ENCODE results near the gene STX18. TPM values are rescaled to one million over a fixed set of nuclear protein-coding genes. Genes with fewer than 3 reads are reported as not detected.

The STX18 gene
- total and polyA plus RNA-seq, 2 donors from 2014 or later: 37.2 to 66.8 TPM

GRCh38 chr4:4437798-4438470 lies 103.9 kb downstream of the STX18 start:
- no peak for DNase-seq
- intact Hi-C loops (cut with DNase I): no loop called here
- no peak overlapping the region for H3K9ac ChIP-seq (ENCODE audit: low read length in 3 of 3)
- no peaks in the 10 kb centered on the region for H3K9me3 ChIP-seq (ENCODE audit: control insufficient read depth in 2 of 3, insufficient read depth in 1 of 3, low read length in 3 of 3)
- no peak overlapping the region for H3K27ac ChIP-seq (ENCODE audit: low read depth in 2 of 2, low read length in 2 of 2)
- no peaks in the 10 kb centered on the region for H3K27me3 ChIP-seq (ENCODE audit: control insufficient read depth, insufficient read depth, low read length)
- FAIRE-seq: no peak
- no peaks in the 10 kb centered on the region for H3K4me1 ChIP-seq (ENCODE audit: control insufficient read depth in 2 of 3, insufficient read depth in 2 of 3, low read depth in 1 of 3, low read length in 3 of 3)
- peaks cover 3 to 29% (median 20%) of the 10 kb centered on the region in 3 donors for H3K36me3 ChIP-seq (ENCODE audit: control insufficient read depth in 2 of 3, insufficient read depth in 3 of 3, low read length in 3 of 3)
- no peak for TF ChIP-seq CTCF (IDR thresholded peaks at IDR 0.05; ENCODE audit: borderline replicate concordance, extremely low read depth, insufficient read depth)
- no peak overlapping the region for H3K4me3 ChIP-seq (ENCODE audit: low read length in 3 of 3)

- H3K4me3 ChIP-seq (ENCODE audit: low read length in 3 of 3): no peak overlapping the region
- H3K9me3 ChIP-seq (ENCODE audit: control insufficient read depth in 2 of 3, insufficient read depth in 1 of 3, low read length in 3 of 3): no peaks in the 10 kb centered on the region
- intact Hi-C loops (cut with DNase I): no loop called here
- no peaks in the 10 kb centered on the region for H3K27me3 ChIP-seq (ENCODE audit: control insufficient read depth, insufficient read depth, low read length)
- no peaks in the 10 kb centered on the region for H3K4me1 ChIP-seq (ENCODE audit: control insufficient read depth in 2 of 3, insufficient read depth in 2 of 3, low read depth in 1 of 3, low read length in 3 of 3)
- no peak for TF ChIP-seq CTCF (IDR thresholded peaks at IDR 0.05; ENCODE audit: borderline replicate concordance, extremely low read depth, insufficient read depth)
- no peak overlapping the region for H3K9ac ChIP-seq (ENCODE audit: low read length in 3 of 3)
- no peak overlapping the region for H3K27ac ChIP-seq (ENCODE audit: low read depth in 2 of 2, low read length in 2 of 2)
- no peak for FAIRE-seq
- DNase-seq: no peak
- peaks cover 3 to 29% (median 27%) of the 10 kb centered on the region in 3 donors for H3K36me3 ChIP-seq (ENCODE audit: control insufficient read depth in 2 of 3, insufficient read depth in 3 of 3, low read length in 3 of 3)
Measured at GRCh38 chr4:4436244-4436823, 105.5 kb downstream of the STX18 start.

GRCh38 chr4:4433941-4434340 lies 107.9 kb downstream of the STX18 start:
- FAIRE-seq: no peak

More at GRCh38 chr4:4433941-4434340, 107.9 kb downstream of the STX18 start:
- Histone ChIP-seq H3K9ac (ENCODE audit: low read length in 3 of 3) (no peak overlapping the region), H3K36me3 (ENCODE audit: control insufficient read depth in 2 of 3, insufficient read depth in 3 of 3, low read length in 3 of 3) (peaks cover 3 to 32% (median 29%) of the 10 kb centered on the region in 3 donors), H3K9me3 (ENCODE audit: control insufficient read depth in 2 of 3, insufficient read depth in 1 of 3, low read length in 3 of 3) (no peaks in the 10 kb centered on the region), H3K27ac (ENCODE audit: low read depth in 2 of 2, low read length in 2 of 2) (no peak overlapping the region), H3K4me1 (ENCODE audit: control insufficient read depth in 2 of 3, insufficient read depth in 2 of 3, low read depth in 1 of 3, low read length in 3 of 3) (no peaks in the 10 kb centered on the region), H3K4me3 (ENCODE audit: low read length in 3 of 3) (no peak overlapping the region), H3K27me3 (ENCODE audit: control insufficient read depth, insufficient read depth, low read length) (no peaks in the 10 kb centered on the region)
- no peak for TF ChIP-seq CTCF (IDR thresholded peaks at IDR 0.05; ENCODE audit: borderline replicate concordance, extremely low read depth, insufficient read depth)
- intact Hi-C loops (cut with DNase I): no loop called here
- no peak for DNase-seq
